ENCODE results near the gene TIGD4.

TIGD4 gene

DNA sequence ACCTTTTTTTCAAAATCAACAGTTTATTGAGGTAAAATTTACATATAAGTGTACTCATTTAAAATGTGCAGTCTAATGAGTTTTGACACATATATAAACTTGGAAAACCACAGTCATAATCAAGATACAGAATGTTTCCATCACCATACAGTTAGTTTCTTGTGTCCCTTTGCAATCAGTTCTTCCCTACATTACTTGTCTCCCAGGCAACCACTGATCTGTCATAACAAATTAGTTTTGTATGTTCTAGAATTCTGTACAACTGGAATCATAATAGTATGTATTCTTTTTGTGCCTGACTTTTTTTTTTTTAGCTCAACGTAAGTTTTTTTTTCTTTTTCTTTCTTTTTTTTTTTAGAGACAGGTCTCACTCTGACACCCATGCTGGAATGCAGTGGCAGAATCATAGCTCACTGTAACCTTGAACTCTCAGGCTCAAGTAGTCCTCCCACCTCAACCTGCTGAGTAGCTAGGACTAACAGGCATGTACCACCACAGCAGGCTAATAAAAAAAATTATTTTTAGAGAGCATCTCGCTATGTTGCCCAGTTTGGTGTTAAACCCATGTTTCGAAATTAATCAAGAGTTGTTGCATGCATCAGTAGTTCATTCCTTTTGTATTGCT lies 27.1 kb upstream of the TIGD4 start:
- H3K27ac ChIP-seq (ENCODE audit: low read length): no peak overlapping the region
- ATAC-seq (ENCODE audit: insufficient read depth, low read depth): no peak; the same call in 2 of the 3 replicates
- H3K79me2 ChIP-seq (ENCODE audit: insufficient read depth, low read length): no peaks in the 10 kb centered on the region

DNA sequence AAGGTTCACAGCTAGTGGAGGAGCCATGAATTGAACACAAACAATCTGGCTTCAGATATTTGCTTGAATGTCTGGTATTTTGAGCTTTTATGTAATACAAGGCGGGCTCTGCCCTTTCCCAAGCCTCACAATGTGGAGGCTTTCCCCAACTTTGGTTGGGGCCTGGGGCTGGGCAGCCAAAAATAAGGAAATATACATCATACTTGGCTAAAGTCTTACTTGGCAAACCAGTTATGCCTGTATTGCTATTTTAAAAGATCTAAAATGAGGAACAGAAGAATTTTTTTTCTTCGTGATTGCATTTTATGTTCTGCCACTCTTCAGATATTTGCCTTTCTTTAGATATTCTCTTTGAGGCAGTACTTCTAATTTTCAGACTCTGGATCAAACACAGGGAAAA lies 26.3 kb upstream of the TIGD4 start:
- Histone ChIP-seq H3K4me1 (ENCODE audit: insufficient read depth, low read length) (peaks cover 10% of the 10 kb centered on the region), H2AFZ (ENCODE audit: low read depth, low read length) (no peak overlapping the region), H3K27me3 (ENCODE audit: insufficient read depth, low read length, poor library complexity) (no peaks in the 10 kb centered on the region), H3K79me2 (ENCODE audit: insufficient read depth, low read length) (no peaks in the 10 kb centered on the region), H3K36me3 (ENCODE audit: insufficient read depth, low read length) (no peaks in the 10 kb centered on the region), H3K4me3 (ENCODE audit: low read depth in 1 of 2, low read length in 2 of 2) (no peak overlapping the region), H4K20me1 (ENCODE audit: insufficient read depth, low read length) (no peaks in the 10 kb centered on the region), H3K9me3 (ENCODE audit: insufficient read depth, low read length, severe bottlenecking) (no peaks in the 10 kb centered on the region), H3K4me2 (ENCODE audit: insufficient read depth, low read length) (no peak overlapping the region), H3K27ac (ENCODE audit: low read length) (no peak overlapping the region), H3K9ac (ENCODE audit: low read depth, low read length) (no peak overlapping the region)
- no peak for ATAC-seq (ENCODE audit: insufficient read depth, low read depth)
- DNase-seq: no peak
- TF ChIP-seq EZH2 (IDR thresholded peaks at IDR 0.05; ENCODE audit: borderline replicate concordance, low read depth, low read length, severe bottlenecking): no peak
- TF ChIP-seq, protein P1, sequence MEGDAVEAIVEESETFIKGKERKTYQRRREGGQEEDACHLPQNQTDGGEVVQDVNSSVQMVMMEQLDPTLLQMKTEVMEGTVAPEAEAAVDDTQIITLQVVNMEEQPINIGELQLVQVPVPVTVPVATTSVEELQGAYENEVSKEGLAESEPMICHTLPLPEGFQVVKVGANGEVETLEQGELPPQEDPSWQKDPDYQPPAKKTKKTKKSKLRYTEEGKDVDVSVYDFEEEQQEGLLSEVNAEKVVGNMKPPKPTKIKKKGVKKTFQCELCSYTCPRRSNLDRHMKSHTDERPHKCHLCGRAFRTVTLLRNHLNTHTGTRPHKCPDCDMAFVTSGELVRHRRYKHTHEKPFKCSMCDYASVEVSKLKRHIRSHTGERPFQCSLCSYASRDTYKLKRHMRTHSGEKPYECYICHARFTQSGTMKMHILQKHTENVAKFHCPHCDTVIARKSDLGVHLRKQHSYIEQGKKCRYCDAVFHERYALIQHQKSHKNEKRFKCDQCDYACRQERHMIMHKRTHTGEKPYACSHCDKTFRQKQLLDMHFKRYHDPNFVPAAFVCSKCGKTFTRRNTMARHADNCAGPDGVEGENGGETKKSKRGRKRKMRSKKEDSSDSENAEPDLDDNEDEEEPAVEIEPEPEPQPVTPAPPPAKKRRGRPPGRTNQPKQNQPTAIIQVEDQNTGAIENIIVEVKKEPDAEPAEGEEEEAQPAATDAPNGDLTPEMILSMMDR (IDR thresholded peaks at IDR 0.05; ENCODE audit: borderline replicate concordance, extremely low read depth, low read length, poor library complexity, severe bottlenecking): no peak

More for the DNA sequence above, 27.1 kb upstream of the TIGD4 start:
- no peak overlapping the region for H3K4me2 ChIP-seq (ENCODE audit: insufficient read depth, low read length)
- DNase-seq: no peak
- no peak overlapping the region for H3K4me3 ChIP-seq (ENCODE audit: low read depth in 1 of 2, low read length in 2 of 2)
- H3K27me3 ChIP-seq (ENCODE audit: insufficient read depth, low read length, poor library complexity): no peaks in the 10 kb centered on the region
- no peaks in the 10 kb centered on the region for H3K36me3 ChIP-seq (ENCODE audit: insufficient read depth, low read length)
- no peaks in the 10 kb centered on the region for H3K9me3 ChIP-seq (ENCODE audit: insufficient read depth, low read length, severe bottlenecking)
- H2AFZ ChIP-seq (ENCODE audit: low read depth, low read length): no peak overlapping the region
- H3K4me1 ChIP-seq (ENCODE audit: insufficient read depth, low read length): peaks cover 10% of the 10 kb centered on the region
- no peak for TF ChIP-seq EZH2 (IDR thresholded peaks at IDR 0.05; ENCODE audit: borderline replicate concordance, low read depth, low read length, severe bottlenecking)
- TF ChIP-seq, protein P1 (IDR thresholded peaks at IDR 0.05; ENCODE audit: borderline replicate concordance, extremely low read depth, low read length, poor library complexity, severe bottlenecking): no peak
- H4K20me1 ChIP-seq (ENCODE audit: insufficient read depth, low read length): no peaks in the 10 kb centered on the region
- no peak overlapping the region for H3K9ac ChIP-seq (ENCODE audit: low read depth, low read length)

DNA sequence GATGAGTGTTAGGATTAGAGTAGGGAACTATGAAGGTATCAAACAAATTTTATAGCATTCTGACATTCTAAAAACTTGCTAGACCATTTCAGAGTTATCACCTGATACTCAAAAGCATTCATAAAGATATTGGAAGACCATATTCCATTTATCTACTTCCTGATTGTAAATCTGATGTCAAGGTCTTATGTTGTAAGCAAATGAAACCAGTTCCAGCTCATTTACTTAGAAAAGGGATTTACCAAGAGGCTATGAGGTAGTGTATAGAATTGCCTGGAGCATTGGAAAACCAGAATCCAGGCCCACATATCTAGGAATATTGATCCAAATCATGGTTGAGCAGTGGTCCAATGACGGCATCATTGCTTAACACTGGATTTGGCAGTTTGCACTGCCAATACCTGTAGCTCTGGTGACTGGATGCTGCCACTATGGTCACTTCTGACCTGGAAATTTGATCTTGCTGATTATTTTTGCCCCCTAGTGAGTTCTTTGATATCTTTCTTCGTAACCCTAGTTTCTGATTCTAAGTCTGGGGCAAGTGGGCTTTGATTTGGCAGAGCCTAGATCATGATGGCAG lies 25.6 kb upstream of the TIGD4 start:
- DNase-seq: no peak
- H3K27me3 ChIP-seq (ENCODE audit: insufficient read depth, low read length, poor library complexity): no peaks in the 10 kb centered on the region
- no peak for ATAC-seq (ENCODE audit: insufficient read depth, low read depth)
- H3K9ac ChIP-seq (ENCODE audit: low read depth, low read length): no peak overlapping the region
- no peak overlapping the region for H3K4me2 ChIP-seq (ENCODE audit: insufficient read depth, low read length)
- no peak overlapping the region for H3K27ac ChIP-seq (ENCODE audit: low read length)
- H3K9me3 ChIP-seq (ENCODE audit: insufficient read depth, low read length, severe bottlenecking): no peaks in the 10 kb centered on the region
- H4K20me1 ChIP-seq (ENCODE audit: insufficient read depth, low read length): no peaks in the 10 kb centered on the region
- H3K36me3 ChIP-seq (ENCODE audit: insufficient read depth, low read length): no peaks in the 10 kb centered on the region
- no peak overlapping the region for H2AFZ ChIP-seq (ENCODE audit: low read depth, low read length)
- H3K4me1 ChIP-seq (ENCODE audit: insufficient read depth, low read length): peaks cover 10% of the 10 kb centered on the region
- no peak for TF ChIP-seq EZH2 (IDR thresholded peaks at IDR 0.05; ENCODE audit: borderline replicate concordance, low read depth, low read length, severe bottlenecking)
- TF ChIP-seq, protein P1 (IDR thresholded peaks at IDR 0.05; ENCODE audit: borderline replicate concordance, extremely low read depth, low read length, poor library complexity, severe bottlenecking): no peak
- H3K4me3 ChIP-seq (ENCODE audit: low read depth in 1 of 2, low read length in 2 of 2): no peak overlapping the region
- no peaks in the 10 kb centered on the region for H3K79me2 ChIP-seq (ENCODE audit: insufficient read depth, low read length)
